Effector memory CD8-positive, alpha-beta T cell (primary cell): ENCODE results near the gene MEG3.
"Not testable (repeated sequence)": the region's sequence is repeated elsewhere in the genome, so short reads cannot be mapped to it uniquely, and the experiment has no call there.

Experiments
- ATAC-seq: fragments of 150-1000 bp; cut with Tn5 transposase; replicated peaks from 2 replicates; pipeline ENCODE4 v1.10.0; 2021; ENCODE audit warnings: mild to moderate bottlenecking, moderate library complexity
- DNase-seq, 3 experiments: peaks; one replicate each; pipeline ENCODE4 v3.0.0; 2021
- H3K27ac Mint-ChIP-seq, 2 donors: one replicate each; pipeline ENCODE4 v1.8.0; 2022; ENCODE audit warnings: mild to moderate bottlenecking in 2 of 2, mixed read lengths in 2 of 2, moderate library complexity in 2 of 2
- H3K27me3 Mint-ChIP-seq, 2 donors: one replicate each; pipeline ENCODE4 v1.8.0; 2022; ENCODE audit warnings: mixed read lengths in 2 of 2
- H3K36me3 Mint-ChIP-seq: one replicate; pipeline ENCODE4 v1.8.0; 2022; ENCODE audit warnings: mild to moderate bottlenecking, moderate library complexity, mixed read lengths; ENCODE audit not compliant: insufficient read depth
- H3K4me1 Mint-ChIP-seq, 2 donors: one replicate each; pipeline ENCODE4 v1.8.0; 2022; ENCODE audit warnings: low read depth in 2 of 2, mixed read lengths in 2 of 2
- H3K4me3 Mint-ChIP-seq, 2 donors: one replicate each; pipeline ENCODE4 v1.8.0; 2022; ENCODE audit warnings: mild to moderate bottlenecking in 2 of 2, mixed read lengths in 2 of 2, moderate library complexity in 2 of 2
- H3K9me3 Mint-ChIP-seq, 2 donors: one replicate each; pipeline ENCODE4 v1.8.0; 2022; ENCODE audit warnings: mixed read lengths in 2 of 2

Gene MEG3

DNA sequence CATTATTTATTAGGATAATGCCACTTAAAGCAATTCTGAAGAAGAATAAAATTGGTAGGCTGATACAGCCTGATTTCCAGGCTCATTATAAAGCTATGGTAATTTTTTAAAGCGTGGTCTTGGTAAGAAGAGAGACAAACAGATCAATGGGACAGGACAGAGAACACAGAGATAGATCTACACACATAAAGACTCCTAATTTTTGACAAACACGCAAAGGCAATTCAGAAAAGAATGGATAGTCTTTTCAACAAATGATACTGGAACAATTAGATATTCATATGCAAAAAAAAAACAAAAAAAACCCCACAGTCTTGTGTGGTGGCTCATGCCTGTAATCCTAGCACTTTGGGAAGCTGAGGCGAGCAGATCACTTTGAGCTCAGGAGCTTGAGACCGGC lies 25.9 kb upstream of the MEG3 start:
- no peak for DNase-seq
- Mint-ChIP-seq H3K36me3 (no peaks in the 10 kb centered on the region), H3K9me3 (no peaks in the 10 kb centered on the region), H3K4me3 (no peak overlapping the region), H3K27ac (no peak overlapping the region), H3K4me1 (no peaks in the 10 kb centered on the region), H3K27me3 (peaks cover 12 to 33% of the 10 kb centered on the region in 2 donors)
- ATAC-seq = no peak

DNA sequence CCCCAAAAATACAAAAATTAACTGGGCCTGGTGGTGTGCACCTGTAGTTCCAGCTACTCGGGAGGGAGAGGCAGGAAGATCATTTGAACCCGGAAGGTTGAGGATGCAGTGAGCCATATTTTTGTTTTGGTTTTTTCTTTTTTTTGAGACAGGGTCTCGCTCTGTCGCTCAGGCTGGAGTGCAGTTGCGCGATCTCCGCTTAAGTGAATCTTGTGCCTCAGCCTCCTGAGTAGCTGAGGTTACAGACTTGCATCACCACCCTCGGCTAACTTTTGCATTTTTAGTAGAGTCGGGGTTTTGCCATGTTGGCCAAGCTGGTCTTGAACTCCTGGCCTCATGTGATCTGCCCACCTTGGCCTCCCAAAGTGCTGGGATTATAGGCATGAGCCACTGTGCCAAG lies 24.5 kb upstream of the MEG3 start:
- H3K4me3 Mint-ChIP-seq, ATAC-seq, H3K4me1 Mint-ChIP-seq, H3K9me3 Mint-ChIP-seq, H3K36me3 Mint-ChIP-seq, H3K27ac Mint-ChIP-seq, DNase-seq: not testable (repeated sequence)
- H3K27me3 Mint-ChIP-seq = peaks cover 12 to 39% of the 10 kb centered on the region in 2 donors

DNA sequence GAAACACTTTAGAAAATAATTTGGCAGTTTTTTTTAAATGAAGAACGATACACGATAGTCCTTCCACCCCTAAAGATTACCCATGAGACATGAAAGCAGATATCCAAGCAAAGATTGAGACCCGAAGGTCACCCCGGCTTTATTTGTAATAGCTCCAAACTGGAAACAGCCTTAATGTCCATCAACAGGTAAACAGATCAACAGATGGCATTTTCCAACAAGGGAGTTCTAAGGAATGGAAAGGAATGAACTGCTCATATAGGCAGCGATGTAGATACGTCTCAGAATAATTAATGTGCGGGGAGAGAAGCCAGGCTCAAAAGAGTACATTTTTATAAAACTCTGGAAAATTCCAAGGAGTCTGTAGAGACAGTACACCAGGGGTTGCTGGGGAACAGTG lies 23.7 kb upstream of the MEG3 start:
- DNase-seq (no peak), ATAC-seq (no peak)
- Mint-ChIP-seq H3K36me3 (no peaks in the 10 kb centered on the region), H3K27ac (no peak overlapping the region), H3K4me1 (no peaks in the 10 kb centered on the region), H3K4me3 (no peak overlapping the region), H3K27me3 (peaks cover 12 to 33% of the 10 kb centered on the region in 2 donors), H3K9me3 (no peaks in the 10 kb centered on the region)

DNA sequence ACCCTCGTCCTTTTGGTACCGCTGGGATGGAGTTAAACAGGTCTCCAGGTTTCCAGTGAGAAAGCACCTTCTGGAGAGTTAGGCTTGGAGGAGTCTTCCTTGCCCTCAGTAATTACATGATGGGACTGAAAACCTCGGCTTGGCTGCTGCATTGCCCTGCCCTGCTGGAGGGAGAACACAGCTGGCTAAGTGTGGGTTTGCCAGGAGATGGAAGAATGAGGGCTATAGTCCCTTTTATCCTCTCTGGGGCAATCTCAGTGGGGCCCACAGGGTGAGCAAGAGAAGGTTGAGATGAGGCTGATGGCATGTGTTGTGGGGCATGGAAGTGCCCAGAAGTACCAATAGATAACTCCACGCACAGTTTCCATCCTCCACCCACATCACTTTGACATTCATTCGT lies 23.2 kb upstream of the MEG3 start:
- no peaks in the 10 kb centered on the region for H3K4me1 Mint-ChIP-seq
- no peak overlapping the region for H3K4me3 Mint-ChIP-seq
- ATAC-seq (no peak), DNase-seq (no peak)
- H3K9me3 Mint-ChIP-seq = no peaks in the 10 kb centered on the region
- no peaks in the 10 kb centered on the region for H3K36me3 Mint-ChIP-seq
- H3K27me3 Mint-ChIP-seq = peaks cover 12 to 31% of the 10 kb centered on the region in 2 donors
- H3K27ac Mint-ChIP-seq = no peak overlapping the region

DNA sequence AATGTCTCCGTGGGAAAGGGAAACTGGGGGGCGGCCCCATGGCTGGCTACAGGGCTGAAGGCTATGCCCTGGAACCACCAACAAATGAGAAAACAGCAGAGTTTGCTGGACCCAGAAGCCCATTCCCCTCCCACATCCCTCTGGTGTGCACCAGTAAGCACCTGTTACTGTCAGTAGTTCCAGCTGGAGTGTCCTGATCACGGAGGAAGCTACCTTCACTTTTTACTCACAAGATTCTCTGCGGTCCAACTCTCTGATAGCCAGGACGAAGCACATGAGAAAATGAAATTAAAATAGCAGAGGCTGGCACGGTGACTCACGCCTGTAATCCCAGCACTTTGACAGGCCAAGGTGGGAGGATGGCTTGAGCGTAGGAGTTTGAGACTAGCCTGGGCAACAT lies 22.7 kb upstream of the MEG3 start:
- ATAC-seq (no peak), DNase-seq (no peak)
- H3K4me3 Mint-ChIP-seq = no peak overlapping the region
- H3K27me3 Mint-ChIP-seq = peaks cover 12 to 31% of the 10 kb centered on the region in 2 donors
- H3K9me3 Mint-ChIP-seq = no peaks in the 10 kb centered on the region
- no peaks in the 10 kb centered on the region for H3K36me3 Mint-ChIP-seq
- no peak overlapping the region for H3K27ac Mint-ChIP-seq
- no peaks in the 10 kb centered on the region for H3K4me1 Mint-ChIP-seq

DNA sequence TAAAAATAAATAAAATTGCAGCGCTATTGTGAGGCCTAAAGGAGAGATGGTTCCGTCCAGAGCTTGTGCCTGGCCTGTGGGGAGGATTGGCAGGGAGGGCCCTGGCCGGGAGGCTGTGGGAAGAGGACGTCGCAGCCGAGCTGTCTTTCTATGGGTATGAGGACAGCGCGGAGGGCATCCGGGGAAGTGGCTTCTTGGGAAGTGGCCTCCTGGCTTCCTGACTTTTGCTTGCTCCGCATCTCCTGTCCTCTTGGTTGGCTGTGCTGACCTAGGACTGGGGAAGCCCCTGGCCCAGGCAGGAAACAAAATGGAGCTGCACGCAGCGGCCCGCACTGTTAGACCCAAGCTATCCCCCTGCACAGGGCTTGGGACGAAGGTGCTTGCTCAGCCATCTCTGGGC lies 22.2 kb upstream of the MEG3 start:
- H3K27me3 Mint-ChIP-seq = peaks cover 12 to 31% of the 10 kb centered on the region in 2 donors
- H3K9me3 Mint-ChIP-seq = no peaks in the 10 kb centered on the region
- no peaks in the 10 kb centered on the region for H3K4me1 Mint-ChIP-seq
- DNase-seq (no peak), ATAC-seq (no peak)
- no peaks in the 10 kb centered on the region for H3K36me3 Mint-ChIP-seq
- H3K4me3 Mint-ChIP-seq = no peak overlapping the region
- no peak overlapping the region for H3K27ac Mint-ChIP-seq

DNA sequence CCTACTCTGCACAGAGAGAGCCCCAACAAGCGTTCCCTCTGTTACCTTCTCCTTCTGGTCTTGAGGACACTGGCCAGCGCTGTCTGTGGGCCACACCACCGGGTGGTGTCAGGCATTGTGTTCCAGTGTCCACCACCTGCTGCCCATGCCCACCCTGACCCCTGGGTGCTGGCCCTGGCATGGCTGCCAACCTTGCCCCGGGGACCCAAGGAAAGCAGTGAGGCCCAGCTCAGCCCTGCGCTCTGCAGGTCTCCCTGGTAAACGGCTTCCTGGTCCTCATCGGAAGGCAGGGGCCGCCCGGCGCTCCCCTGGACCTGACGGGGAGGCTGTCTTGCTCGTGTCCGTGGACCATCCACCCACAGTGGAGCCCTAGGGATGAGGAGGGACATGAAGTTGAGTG lies 21.8 kb upstream of the MEG3 start:
- H3K4me1 Mint-ChIP-seq = no peaks in the 10 kb centered on the region
- no peak overlapping the region for H3K27ac Mint-ChIP-seq
- peaks cover 12 to 35% of the 10 kb centered on the region in 2 donors for H3K27me3 Mint-ChIP-seq
- H3K4me3 Mint-ChIP-seq = no peak overlapping the region
- no peaks in the 10 kb centered on the region for H3K9me3 Mint-ChIP-seq
- ATAC-seq = no peak
- no peak for DNase-seq
- no peaks in the 10 kb centered on the region for H3K36me3 Mint-ChIP-seq

DNA sequence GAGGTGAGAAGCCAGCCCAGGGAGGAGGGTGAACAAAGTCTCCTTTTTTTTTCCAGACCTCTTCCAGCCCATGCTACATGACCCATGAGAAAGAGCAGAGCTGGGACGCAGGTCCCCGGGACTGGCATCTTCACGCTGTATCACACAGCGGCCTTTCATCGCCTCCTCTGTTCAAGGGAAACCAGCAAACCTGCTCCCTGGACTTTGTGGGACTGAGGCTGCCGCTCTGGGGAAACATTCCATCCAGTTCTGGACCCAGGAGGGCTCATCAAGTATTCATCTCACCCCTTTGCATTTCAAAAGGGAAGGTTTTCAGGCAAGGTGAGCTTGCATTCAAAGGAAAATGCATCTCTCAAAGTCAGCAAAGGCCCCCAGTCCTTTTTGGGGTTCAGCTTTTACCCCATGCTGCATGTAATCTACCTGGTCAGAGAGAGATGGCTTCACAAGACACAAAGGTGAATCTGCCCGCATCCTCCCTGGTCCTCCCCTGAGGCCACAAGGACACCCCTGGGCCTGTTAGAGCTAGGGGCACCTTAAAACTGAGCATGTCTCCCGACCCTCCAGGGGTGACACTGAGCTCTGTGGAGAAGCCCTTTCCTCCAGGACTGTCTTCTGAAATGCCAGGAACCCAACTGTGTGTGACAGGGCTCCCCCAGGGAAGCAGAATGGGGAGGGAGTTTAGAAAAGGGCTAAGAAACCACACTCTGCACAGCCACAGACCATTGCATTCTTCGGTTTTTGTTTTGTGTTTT lies 21.2 kb upstream of the MEG3 start:
- Mint-ChIP-seq H3K9me3 (no peaks in the 10 kb centered on the region), H3K36me3 (no peaks in the 10 kb centered on the region), H3K27ac (no peak overlapping the region), H3K4me1 (no peaks in the 10 kb centered on the region), H3K4me3 (no peak overlapping the region), H3K27me3 (peaks cover 7 to 41% of the 10 kb centered on the region in 2 donors)
- DNase-seq = no peak
- no peak for ATAC-seq

DNA sequence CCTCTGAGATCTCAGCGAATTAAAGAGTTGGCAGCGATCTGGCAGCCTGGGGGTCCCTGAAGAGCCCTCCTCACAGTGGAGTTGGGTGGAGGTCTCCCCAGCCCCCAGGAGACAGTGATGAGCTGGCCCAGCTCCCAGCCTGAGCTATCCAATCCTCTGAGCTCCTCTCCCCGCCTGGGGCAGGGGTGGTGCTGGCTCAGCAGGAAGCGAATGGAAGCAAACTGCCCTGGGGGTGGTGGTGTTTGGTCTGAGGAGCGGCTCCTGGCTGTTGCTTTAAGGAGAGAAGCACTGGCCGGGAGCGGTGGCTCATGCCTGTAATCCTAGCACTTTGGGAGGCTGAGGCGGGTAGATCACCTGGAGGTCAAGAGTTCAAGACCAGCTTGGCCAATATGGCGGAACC lies 19.5 kb upstream of the MEG3 start:
- DNase-seq (no peak), ATAC-seq (no peak)
- Mint-ChIP-seq H3K27ac (no peak overlapping the region), H3K4me1 (no peaks in the 10 kb centered on the region), H3K9me3 (no peaks in the 10 kb centered on the region), H3K36me3 (no peaks in the 10 kb centered on the region), H3K4me3 (no peak overlapping the region), H3K27me3 (peaks cover 6 to 46% of the 10 kb centered on the region in 2 donors)

DNA sequence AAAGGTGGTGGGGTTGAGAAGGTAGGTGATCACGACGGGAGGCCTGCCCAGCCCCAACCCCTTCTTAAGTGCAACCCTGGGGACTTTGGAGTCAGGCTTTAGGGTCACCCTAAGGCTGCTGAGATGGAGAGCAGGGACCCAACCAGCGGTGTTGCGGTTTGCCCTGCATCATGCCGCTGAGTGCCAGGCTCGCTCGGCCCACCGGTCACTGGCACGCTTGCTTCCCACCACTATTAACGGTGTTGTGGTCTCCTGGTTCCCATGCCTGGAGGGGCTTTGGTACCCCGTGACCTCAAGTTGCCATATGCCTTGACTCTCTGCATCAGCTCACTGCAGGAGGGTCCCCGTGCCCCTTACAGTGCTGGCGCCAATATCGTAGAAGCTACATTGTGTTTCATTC lies 18.4 kb upstream of the MEG3 start:
- Mint-ChIP-seq H3K27ac (no peak overlapping the region), H3K9me3 (no peaks in the 10 kb centered on the region), H3K27me3 (peaks cover 6 to 48% of the 10 kb centered on the region in 2 donors), H3K4me1 (no peaks in the 10 kb centered on the region), H3K36me3 (no peaks in the 10 kb centered on the region), H3K4me3 (no peak overlapping the region)
- ATAC-seq = no peak
- no peak for DNase-seq

DNA sequence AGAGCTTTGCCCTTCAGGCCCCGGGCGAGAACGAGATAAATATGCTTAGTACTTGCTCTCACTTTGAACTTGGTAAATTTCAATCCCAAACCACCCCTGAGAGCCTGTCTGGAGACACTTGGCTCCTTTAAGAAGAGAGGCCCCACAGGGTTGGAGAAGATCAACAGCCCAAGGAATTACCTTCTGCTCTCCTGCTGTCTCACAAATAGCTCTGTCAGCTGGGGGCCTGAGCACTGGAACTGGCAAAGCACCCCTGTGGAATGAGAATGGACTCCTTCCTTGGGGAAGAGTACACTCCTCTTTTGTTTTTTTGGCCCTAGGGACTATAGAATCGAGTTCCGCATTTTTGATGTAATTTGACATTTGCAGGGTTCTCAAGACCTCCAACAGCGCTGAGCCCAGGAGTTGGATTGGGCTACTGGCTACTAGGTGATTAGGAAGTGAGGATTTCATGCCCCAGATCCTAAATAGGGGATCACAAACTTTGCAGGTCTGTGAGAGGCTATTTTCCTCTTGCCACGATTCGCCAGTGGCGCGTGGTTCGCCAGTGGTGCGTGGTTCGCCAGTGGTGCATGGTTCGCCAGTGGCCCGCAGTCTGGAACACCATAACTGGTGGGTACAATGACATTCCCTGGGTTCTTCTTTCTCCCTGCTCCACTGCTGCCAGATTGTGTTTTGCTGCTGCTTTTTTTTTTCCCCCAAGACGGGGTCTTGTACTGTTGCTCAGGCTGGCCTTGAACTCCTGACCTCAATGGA lies 17.8 kb upstream of the MEG3 start:
- peaks cover 7 to 51% of the 10 kb centered on the region in 2 donors for H3K27me3 Mint-ChIP-seq
- DNase-seq = no peak
- no peaks in the 10 kb centered on the region for H3K4me1 Mint-ChIP-seq
- no peak for ATAC-seq
- H3K27ac Mint-ChIP-seq = no peak overlapping the region
- no peaks in the 10 kb centered on the region for H3K36me3 Mint-ChIP-seq
- no peak overlapping the region for H3K4me3 Mint-ChIP-seq
- H3K9me3 Mint-ChIP-seq = no peaks in the 10 kb centered on the region

DNA sequence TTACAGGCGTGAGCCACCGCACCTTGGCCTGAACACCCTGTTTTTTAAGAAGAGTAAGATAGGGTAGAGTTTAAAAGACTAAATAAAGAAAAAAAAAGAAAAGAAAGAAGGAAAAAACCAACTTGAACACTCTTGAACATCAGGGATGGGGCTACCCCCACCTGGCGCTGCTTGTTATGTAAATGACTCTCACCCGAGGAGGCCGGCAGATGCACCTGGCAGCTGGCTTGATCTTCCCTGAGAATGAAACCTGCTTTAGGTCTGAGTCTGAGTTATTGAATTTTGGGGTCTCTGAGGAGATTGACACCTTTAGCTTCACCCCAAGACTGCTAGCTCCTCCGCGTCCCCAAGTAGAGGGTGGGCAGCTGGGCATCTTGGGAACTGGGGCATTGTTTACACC lies 15.5 kb upstream of the MEG3 start:
- H3K36me3 Mint-ChIP-seq = no peaks in the 10 kb centered on the region
- no peak overlapping the region for H3K4me3 Mint-ChIP-seq
- no peaks in the 10 kb centered on the region for H3K4me1 Mint-ChIP-seq
- no peak overlapping the region for H3K27ac Mint-ChIP-seq
- DNase-seq (no peak), ATAC-seq (no peak)
- peaks cover 16 to 56% of the 10 kb centered on the region in 2 donors for H3K27me3 Mint-ChIP-seq
- no peaks in the 10 kb centered on the region for H3K9me3 Mint-ChIP-seq

DNA sequence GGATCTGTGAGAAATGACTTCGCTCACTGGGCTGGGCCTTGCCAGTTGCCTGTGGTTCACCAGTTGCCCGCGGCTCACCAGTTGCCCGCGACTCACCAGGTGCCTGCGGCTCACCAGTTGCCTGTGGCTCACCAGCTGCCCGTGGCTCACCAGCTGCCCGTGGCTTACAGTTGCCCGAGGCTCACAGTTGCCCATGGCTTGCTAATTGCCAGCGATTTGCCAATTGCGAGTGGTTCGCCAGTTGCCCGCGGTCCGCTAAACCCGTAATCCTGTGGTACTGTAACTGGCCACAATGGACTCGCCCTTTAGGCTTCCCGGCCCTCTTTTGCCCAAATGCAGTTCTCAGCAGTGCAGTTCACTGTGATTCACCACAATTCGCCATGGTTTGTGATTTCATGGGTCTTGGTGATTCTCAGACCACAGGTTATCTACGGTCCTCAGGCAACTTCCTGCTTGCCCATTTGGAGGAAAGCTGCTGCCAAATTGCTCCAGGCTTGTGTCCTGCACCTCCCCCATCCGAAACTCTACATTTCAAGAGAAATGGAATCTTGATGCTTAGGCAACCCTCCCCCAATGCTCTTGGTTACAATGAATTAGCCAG lies 15.0 kb upstream of the MEG3 start:
- Mint-ChIP-seq H3K27me3 (peaks cover 16 to 59% of the 10 kb centered on the region in 2 donors), H3K36me3 (peaks cover 2% of the 10 kb centered on the region), H3K4me1 (no peaks in the 10 kb centered on the region), H3K27ac (no peak overlapping the region), H3K9me3 (no peaks in the 10 kb centered on the region), H3K4me3 (no peak overlapping the region)
- ATAC-seq (no peak), DNase-seq (no peak)

DNA sequence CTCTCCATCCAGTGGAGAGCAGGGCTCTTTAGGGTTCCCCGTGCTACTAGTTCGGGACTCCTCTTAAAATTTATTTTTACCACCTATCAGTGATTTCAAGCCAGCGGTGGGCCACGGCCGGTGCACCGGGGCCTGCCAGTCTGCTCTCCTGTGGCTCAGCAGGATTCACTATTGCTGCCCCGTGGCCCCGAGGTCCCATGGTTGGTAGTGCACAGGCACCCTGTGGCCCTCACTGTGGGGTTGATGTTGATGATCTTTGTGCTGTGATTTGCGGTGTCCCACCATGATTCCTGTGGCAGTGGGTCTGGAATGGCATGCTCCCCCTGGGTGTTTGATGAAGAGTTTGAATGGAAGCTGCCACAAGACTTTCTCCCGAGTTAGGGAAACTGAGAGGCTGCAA lies 12.6 kb upstream of the MEG3 start:
- no peak for ATAC-seq
- DNase-seq = no peak
- Mint-ChIP-seq H3K27ac (no peak overlapping the region), H3K4me3 (no peak overlapping the region), H3K27me3 (peaks cover 22 to 82% of the 10 kb centered on the region in 2 donors), H3K9me3 (no peaks in the 10 kb centered on the region), H3K4me1 (no peaks in the 10 kb centered on the region), H3K36me3 (peaks cover 4% of the 10 kb centered on the region)
